ENCODE measurements around the gene ANKRD50. TPM values are rescaled to one million over a fixed set of nuclear protein-coding genes. Genes with fewer than 3 reads are reported as not detected.
A peak's percentile ranks its signal among the peaks of the same experiment; 100 is the strongest.

ANKRD50 gene, protein sequence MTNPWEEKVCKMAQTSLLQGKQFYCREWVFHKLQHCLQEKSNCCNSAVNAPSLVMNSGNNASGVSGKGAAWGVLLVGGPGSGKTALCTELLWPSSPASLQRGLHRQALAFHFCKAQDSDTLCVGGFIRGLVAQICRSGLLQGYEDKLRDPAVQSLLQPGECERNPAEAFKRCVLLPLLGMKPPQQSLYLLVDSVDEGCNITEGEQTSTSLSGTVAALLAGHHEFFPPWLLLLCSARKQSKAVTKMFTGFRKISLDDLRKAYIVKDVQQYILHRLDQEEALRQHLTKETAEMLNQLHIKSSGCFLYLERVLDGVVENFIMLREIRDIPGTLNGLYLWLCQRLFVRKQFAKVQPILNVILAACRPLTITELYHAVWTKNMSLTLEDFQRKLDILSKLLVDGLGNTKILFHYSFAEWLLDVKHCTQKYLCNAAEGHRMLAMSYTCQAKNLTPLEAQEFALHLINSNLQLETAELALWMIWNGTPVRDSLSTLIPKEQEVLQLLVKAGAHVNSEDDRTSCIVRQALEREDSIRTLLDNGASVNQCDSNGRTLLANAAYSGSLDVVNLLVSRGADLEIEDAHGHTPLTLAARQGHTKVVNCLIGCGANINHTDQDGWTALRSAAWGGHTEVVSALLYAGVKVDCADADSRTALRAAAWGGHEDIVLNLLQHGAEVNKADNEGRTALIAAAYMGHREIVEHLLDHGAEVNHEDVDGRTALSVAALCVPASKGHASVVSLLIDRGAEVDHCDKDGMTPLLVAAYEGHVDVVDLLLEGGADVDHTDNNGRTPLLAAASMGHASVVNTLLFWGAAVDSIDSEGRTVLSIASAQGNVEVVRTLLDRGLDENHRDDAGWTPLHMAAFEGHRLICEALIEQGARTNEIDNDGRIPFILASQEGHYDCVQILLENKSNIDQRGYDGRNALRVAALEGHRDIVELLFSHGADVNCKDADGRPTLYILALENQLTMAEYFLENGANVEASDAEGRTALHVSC (N-terminal part only)
- under 1 TPM; 0.35 to 0.40 TPM for total RNA-seq

DNA sequence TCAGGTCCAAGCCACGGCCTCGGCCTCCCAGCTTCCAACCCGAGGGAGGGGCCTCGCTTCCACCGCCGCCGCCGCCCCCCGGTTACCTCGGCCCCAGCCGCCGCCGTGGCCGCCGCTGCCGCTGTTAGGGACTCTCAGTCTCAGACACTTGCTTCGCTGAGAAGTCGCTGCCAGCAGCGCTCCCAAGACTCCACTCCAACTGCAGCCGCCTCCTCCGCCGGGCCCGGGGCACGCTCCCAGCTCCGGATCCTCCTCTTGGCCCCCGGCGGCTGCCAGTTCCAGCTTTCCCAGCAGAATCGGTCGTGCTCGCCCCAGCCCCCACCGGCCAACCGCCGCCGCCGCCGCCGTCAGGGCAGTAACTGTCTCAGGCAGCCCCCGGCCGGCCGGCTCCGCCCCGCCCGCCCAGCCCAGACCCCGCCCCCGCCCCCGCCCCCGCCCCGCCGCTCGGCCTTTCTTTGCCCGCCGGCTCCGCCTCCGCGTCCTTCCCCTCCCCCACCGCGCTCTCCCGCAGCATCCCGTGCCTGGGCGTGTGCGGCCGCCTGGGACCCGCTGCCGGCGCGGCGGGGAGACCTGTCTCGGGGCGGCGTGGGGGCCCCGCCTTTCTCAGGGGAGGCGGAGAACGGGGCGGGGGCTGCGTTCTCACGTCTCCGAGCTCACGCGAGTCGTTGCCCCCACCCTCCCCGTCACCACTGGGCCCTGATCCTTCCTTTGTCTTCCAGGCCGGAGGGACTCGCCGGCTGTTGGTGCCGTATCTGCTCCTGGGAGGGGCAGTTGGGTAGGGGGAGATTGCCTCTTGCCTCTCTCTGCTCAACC is at the start of gene ANKRD50:
TSS of gene ANKRD50 (minus strand) at position 361 of the 813 bp plus-strand sequence. CDS start 2,221 bp downstream, outside the sequence.
- Mint-ChIP-seq H3K27ac (peak within 1 kb of the TSS; percentile 88), H3K36me3 (ENCODE audit: low read depth) (no peaks in the 10 kb centered on the region), H3K9me3 (no peaks in the 10 kb centered on the region), H3K27me3 (peaks cover 8% of the 10 kb centered on the region), H3K4me1 (peaks cover 4% of the 10 kb centered on the region), H3K4me3 (peak within 1 kb of the TSS; percentile 89)
- ChIA-PET CTCF (no interaction called here), POLR2A (no interaction called here)
- DNase-seq: peak; percentile 70

DNA sequence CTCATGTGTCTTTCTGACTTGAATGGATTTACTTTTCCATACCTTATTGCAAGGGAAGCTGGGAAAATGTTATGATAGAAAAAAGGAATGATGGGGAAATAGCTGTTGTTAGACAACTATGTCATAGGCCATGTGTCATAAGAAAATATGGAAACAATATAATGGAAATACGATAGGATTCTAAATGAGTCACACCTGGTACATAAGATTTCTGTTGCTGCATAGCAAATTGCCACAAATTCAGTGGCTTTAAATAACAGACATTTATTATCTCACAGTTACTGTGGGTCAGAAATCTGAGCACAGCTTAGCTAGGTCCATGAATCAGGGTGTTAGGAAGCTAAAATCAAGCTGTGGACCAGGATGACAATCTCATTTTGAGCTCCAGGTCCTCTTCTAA is 44.6 kb upstream of the ANKRD50 start:
- H3K4me1 Mint-ChIP-seq: no peaks in the 10 kb centered on the region
- no peaks in the 10 kb centered on the region for H3K36me3 Mint-ChIP-seq (ENCODE audit: low read depth)
- no peaks in the 10 kb centered on the region for H3K27me3 Mint-ChIP-seq
- H3K4me3 Mint-ChIP-seq: no peak overlapping the region
- no peaks in the 10 kb centered on the region for H3K9me3 Mint-ChIP-seq
- ChIA-PET POLR2A (no interaction called here), CTCF (no interaction called here)
- DNase-seq: no peak
- no peak overlapping the region for H3K27ac Mint-ChIP-seq

DNA sequence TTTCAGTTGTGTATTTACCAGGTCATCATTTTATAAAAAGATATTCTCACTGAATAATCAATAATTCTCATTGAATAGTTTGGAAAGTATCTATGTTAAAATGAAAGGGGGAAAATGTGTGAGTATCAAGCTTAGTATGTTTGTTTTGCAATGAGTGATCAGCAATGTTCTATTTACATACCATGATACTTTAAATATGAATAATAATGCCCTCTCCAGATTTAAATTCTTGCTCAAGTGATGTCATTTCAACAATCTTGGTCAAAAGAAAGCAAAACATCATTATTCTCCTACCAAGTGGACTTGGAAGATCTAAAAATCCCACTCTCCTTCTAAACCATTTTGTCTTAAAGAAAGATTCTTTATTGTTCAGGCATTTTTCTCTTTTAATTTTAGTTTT is 42.1 kb upstream of the ANKRD50 start:
- Mint-ChIP-seq H3K9me3 (no peaks in the 10 kb centered on the region), H3K36me3 (ENCODE audit: low read depth) (no peaks in the 10 kb centered on the region), H3K4me1 (no peaks in the 10 kb centered on the region), H3K27ac (no peak overlapping the region), H3K27me3 (no peaks in the 10 kb centered on the region), H3K4me3 (no peak overlapping the region)
- ChIA-PET CTCF (no interaction called here), POLR2A (no interaction called here)
- no peak for DNase-seq

DNA sequence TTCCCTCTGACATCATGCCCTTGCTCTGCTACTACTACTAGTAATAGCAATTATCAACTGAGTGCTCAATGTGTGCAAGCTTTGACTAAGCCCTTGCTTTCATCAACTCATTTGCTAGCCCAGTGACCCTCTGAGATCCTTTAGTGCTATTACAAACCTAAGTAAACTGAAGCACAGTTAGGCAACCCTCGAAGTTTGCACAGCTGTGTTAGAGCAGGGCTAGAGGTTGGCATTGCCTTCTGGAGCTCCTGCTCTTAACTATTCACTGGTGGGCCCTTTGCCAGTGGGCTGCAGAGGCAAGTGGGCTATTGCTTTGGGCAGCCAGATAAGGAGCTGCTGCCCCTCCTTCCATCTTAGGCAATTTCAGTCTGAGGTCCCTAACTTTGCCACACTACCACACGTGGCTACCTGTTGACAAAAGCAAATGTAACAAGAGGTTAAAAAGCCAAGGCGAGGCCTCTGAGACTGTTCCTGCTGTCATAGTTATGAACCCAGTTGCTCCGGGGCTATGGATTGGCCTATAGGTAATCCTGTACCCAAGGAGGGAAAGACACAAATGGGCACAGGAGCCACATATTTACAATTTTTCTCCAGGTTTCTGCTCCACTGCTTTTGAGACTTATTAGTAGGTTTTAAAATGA is 41.5 kb upstream of the ANKRD50 start:
- Mint-ChIP-seq H3K27me3 (no peaks in the 10 kb centered on the region), H3K36me3 (ENCODE audit: low read depth) (no peaks in the 10 kb centered on the region), H3K4me3 (no peak overlapping the region), H3K4me1 (no peaks in the 10 kb centered on the region), H3K27ac (no peak overlapping the region), H3K9me3 (no peaks in the 10 kb centered on the region)
- DNase-seq: no peak
- CTCF ChIA-PET: no interaction called here
- POLR2A ChIA-PET: no interaction called here

DNA sequence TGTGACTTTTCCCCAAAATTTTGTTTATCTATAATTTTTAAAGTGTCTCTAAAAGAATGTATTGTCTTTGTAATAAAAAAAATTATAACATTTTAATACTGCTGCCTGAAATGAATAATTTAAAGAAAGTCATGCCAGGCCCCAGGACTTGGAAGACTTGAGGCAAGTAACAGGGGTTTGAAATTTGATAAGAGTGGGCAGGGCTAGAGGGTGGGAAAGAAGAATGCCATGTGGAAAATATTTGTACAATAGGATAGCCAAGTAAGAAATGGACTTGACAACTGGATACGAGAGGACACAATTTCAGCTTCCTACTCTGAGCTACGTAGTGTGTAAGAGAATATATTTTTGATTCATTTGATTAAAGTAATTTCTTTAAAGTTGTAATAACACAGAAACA is 36.9 kb upstream of the ANKRD50 start:
- no peak overlapping the region for H3K4me3 Mint-ChIP-seq
- no peaks in the 10 kb centered on the region for H3K27me3 Mint-ChIP-seq
- DNase-seq: no peak
- ChIA-PET POLR2A (no interaction called here), CTCF (no interaction called here)
- no peaks in the 10 kb centered on the region for H3K4me1 Mint-ChIP-seq
- no peaks in the 10 kb centered on the region for H3K9me3 Mint-ChIP-seq
- no peak overlapping the region for H3K27ac Mint-ChIP-seq
- no peaks in the 10 kb centered on the region for H3K36me3 Mint-ChIP-seq (ENCODE audit: low read depth)

DNA sequence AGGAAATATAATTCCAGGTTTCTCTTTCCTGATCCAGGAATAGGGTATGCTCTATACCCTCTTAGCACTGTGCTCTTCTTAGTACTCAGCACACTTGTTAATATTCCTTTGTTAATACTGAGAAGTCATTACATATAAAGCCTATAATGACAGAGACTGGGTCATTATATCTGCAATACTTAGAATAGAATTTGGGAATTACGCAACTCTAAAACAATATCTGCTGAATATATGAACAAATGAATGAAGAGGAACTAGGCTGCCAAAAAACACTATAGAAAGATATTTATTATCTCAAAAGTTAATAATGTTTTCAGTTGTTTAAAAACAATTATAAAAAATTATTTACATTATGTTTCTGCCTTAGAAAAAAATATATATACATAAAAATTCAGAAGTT is 36.4 kb upstream of the ANKRD50 start:
- ChIA-PET CTCF (no interaction called here), POLR2A (no interaction called here)
- no peaks in the 10 kb centered on the region for H3K4me1 Mint-ChIP-seq
- H3K27me3 Mint-ChIP-seq: no peaks in the 10 kb centered on the region
- H3K36me3 Mint-ChIP-seq (ENCODE audit: low read depth): no peaks in the 10 kb centered on the region
- no peaks in the 10 kb centered on the region for H3K9me3 Mint-ChIP-seq
- H3K4me3 Mint-ChIP-seq: no peak overlapping the region
- DNase-seq: no peak
- H3K27ac Mint-ChIP-seq: no peak overlapping the region

DNA sequence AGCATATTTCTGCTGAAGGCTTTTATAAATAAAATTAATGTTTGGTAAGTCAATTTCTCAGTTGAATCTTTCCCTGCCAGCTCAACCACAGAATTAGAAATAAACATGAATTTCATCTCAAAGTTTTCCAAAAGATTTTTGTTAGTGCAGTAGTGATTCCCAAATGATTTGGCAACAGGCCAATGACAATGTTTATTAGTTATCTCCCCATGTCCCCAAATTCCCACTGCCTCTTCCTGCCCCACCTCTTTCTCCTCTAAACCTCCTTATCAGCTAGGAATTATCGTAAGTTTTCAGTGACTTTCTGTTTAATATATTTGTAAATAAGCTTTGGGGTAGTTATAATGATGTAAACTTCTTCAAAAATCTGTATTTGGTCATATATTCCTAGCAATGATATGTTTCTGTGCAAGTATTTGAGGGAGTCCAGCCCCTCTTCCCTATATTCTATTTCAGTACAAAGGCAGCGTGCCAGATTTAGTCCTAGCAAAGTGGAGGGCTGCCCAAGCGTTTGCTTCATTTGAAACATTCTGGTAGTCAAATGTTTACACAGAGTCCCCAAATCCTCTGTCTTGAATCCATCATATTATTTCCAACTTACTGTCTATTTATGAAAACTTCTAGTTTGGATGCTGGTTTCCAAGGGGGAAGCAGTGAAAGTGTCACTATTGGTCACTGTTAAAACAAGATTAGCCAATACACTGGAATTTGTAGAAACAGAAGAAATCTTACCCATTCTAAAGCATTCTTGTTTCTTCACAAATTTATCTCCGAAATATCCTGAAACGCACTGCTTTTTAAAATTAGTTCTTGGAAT is 33.7 kb upstream of the ANKRD50 start:
- POLR2A ChIA-PET: no interaction called here
- H3K27ac Mint-ChIP-seq: no peak overlapping the region
- no peaks in the 10 kb centered on the region for H3K36me3 Mint-ChIP-seq (ENCODE audit: low read depth)
- no peaks in the 10 kb centered on the region for H3K4me1 Mint-ChIP-seq
- CTCF ChIA-PET: no interaction called here
- no peak for DNase-seq
- H3K9me3 Mint-ChIP-seq: no peaks in the 10 kb centered on the region
- H3K4me3 Mint-ChIP-seq: no peak overlapping the region
- H3K27me3 Mint-ChIP-seq: no peaks in the 10 kb centered on the region

DNA sequence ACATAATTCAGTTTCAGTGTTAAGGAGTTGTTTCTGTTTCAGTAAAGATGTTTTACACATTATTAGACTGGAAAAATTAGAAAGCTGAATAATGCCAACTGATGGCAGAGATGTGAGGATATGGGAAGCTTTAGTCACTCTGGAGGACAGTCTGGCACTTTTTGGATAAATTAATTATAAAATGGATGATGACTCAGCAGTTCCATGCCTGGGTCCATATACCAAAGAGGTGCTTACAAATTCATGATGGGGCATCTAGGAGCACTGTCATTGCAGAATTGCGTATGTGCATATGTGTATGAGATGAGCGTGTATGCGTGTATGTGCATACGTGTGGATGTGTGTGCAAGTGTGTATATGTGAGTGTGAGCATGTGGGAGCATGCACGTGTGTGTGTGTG is 31.2 kb upstream of the ANKRD50 start:
- Mint-ChIP-seq H3K4me1 (no peaks in the 10 kb centered on the region), H3K4me3 (no peak overlapping the region), H3K36me3 (ENCODE audit: low read depth) (no peaks in the 10 kb centered on the region), H3K27ac (no peak overlapping the region), H3K27me3 (no peaks in the 10 kb centered on the region), H3K9me3 (no peaks in the 10 kb centered on the region)
- no peak for DNase-seq
- ChIA-PET POLR2A (no interaction called here), CTCF (no interaction called here)

DNA sequence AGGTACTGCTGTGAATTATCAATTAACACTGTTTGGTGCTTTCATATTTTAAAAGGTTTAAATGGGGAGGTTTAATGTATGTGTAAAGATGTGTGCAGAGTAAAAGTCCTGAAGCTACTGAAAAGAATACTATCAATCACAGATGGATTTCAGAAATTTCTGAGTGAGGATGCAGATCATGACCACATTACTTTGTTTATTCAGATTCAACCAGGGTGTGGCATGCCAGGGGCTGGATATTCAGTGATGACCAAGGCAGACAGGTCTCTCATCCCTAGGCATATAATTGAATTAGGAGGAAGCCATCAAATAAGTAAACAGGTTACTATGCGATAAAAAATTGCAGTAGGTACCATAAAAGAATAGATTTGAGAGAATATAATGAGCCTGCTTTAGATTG is 28.0 kb upstream of the ANKRD50 start:
- ChIA-PET POLR2A (no interaction called here), CTCF (no interaction called here)
- H3K9me3 Mint-ChIP-seq: no peaks in the 10 kb centered on the region

DNA sequence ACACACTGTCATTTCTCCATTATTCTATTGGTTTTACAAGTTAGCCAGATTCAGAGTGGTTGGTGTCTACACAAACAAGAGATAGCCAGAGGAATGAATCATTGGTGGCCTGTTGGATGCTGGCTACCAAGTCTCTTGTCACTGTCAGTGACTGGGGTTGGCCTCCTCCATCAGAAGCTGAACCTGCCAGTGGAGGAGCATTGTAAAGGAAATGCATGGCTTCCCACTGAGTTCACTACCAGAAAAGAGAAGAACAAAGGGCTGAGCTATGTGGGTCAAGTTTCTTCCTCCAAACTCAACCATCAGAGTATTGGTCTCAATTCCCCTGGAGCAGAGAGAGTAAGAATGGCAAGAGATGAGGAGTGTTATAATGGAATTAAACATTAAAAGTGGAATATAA is 26.5 kb upstream of the ANKRD50 start:
- H3K9me3 Mint-ChIP-seq: no peaks in the 10 kb centered on the region
- H3K36me3 Mint-ChIP-seq (ENCODE audit: low read depth): no peaks in the 10 kb centered on the region
- H3K4me1 Mint-ChIP-seq: no peaks in the 10 kb centered on the region
- POLR2A ChIA-PET: no interaction called here
- CTCF ChIA-PET: interaction anchor here (0.5 kb wide), 1 partner anchor 20 kb away, joined by 3 read pairs; no protein-coding TSS in a partner anchor
- no peak for DNase-seq
- no peaks in the 10 kb centered on the region for H3K27me3 Mint-ChIP-seq
- H3K27ac Mint-ChIP-seq: no peak overlapping the region
- H3K4me3 Mint-ChIP-seq: no peak overlapping the region

More for the DNA sequence above, 28.0 kb upstream of the ANKRD50 start:
- H3K27me3 Mint-ChIP-seq: no peaks in the 10 kb centered on the region
- DNase-seq: no peak
- H3K27ac Mint-ChIP-seq: no peak overlapping the region
- H3K36me3 Mint-ChIP-seq (ENCODE audit: low read depth): no peaks in the 10 kb centered on the region
- H3K4me3 Mint-ChIP-seq: no peak overlapping the region
- no peaks in the 10 kb centered on the region for H3K4me1 Mint-ChIP-seq

DNA sequence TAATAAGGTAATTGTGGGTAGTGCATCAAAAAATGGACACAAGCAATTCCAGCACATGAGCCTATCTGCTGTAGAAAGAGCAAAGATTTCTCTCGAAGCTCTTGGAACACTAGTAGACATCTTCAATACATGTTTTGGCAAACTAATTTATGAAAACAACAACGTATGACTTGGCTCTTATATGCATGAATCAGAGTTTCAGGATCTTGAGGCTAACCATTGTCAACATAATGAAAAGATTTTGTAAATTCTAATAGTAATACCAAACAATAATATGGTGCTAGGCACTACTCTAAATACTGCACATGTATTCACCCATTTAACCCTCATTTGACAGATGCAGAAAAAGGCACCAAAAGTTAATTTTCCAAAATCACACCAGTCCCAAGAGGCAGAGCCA is 25.1 kb upstream of the ANKRD50 start:
- no peaks in the 10 kb centered on the region for H3K36me3 Mint-ChIP-seq (ENCODE audit: low read depth)
- H3K4me1 Mint-ChIP-seq: no peaks in the 10 kb centered on the region
- H3K27ac Mint-ChIP-seq: no peak overlapping the region
- no peak overlapping the region for H3K4me3 Mint-ChIP-seq
- no peak for DNase-seq
- H3K27me3 Mint-ChIP-seq: no peaks in the 10 kb centered on the region
- POLR2A ChIA-PET: interaction anchor here (0.5 kb wide), 1 partner anchor 21 kb away, joined by 3 read pairs; no protein-coding TSS in a partner anchor
- no peaks in the 10 kb centered on the region for H3K9me3 Mint-ChIP-seq
- CTCF ChIA-PET: no interaction called here

DNA sequence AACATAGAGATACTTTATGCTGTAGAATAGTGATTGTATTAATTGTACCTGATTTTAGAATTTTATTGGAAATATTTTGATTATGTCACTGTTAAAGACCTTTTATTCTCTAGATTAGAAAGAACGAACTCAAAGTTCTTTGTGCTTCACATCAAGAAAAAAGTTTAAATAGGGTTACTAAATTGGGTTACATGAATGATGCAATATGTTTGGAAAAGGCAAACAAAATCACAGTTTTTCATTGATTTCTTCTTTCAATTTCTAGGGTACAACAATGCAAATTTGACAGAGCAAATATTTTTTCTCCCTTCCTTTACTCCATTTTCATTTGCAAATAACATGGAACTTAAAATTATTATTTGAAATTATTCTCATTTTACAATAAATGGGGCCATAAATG is 24.0 kb upstream of the ANKRD50 start:
- H3K27me3 Mint-ChIP-seq: no peaks in the 10 kb centered on the region
- no peak overlapping the region for H3K4me3 Mint-ChIP-seq
- ChIA-PET POLR2A (no interaction called here), CTCF (no interaction called here)
- no peaks in the 10 kb centered on the region for H3K4me1 Mint-ChIP-seq
- no peaks in the 10 kb centered on the region for H3K9me3 Mint-ChIP-seq
- H3K36me3 Mint-ChIP-seq (ENCODE audit: low read depth): no peaks in the 10 kb centered on the region
- H3K27ac Mint-ChIP-seq: no peak overlapping the region
- no peak for DNase-seq

Measured in activated CD4-positive, alpha-beta T cell treated with anti-CD3 and anti-CD28 coated beads, Interleukin-2, amount 10 ng/mL, durations not matched to agents 7 days and 5 days (primary cell).